ENCODE measurements around the gene SLC35E4.
"Not testable (repeated sequence)": the region's sequence is repeated elsewhere in the genome, so short reads cannot be mapped to it uniquely, and the experiment has no call there.

Gene SLC35E4

GRCh38 chr22:30654361-30654760, 18.8 kb downstream of the SLC35E4 start:
- DNase-seq = no peak

GRCh38 chr22:30655532-30655931, 20.0 kb downstream of the SLC35E4 start:
- no peak for DNase-seq

- no peak for DNase-seq
Observed at GRCh38 chr22:30662040-30662439, 26.5 kb downstream of the SLC35E4 start.

GRCh38 chr22:30664798-30665197, 29.2 kb downstream of the SLC35E4 start:
- DNase-seq = no peak

- no peak for DNase-seq
Observed at GRCh38 chr22:30665266-30665665, 29.7 kb downstream of the SLC35E4 start.

- DNase-seq = no peak
Observed at GRCh38 chr22:30665786-30666185, 30.2 kb downstream of the SLC35E4 start.

- DNase-seq = peak; percentile 11
Observed at GRCh38 chr22:30667107-30667493, 31.5 kb downstream of the SLC35E4 start.

- peak; percentile 87 for DNase-seq
Observed at GRCh38 chr22:30667494-30668385, 32.2 kb downstream of the SLC35E4 start, which contains the start of gene DUSP18. DUSP18 (minus strand) TSS chr22:30667875; CDS start chr22:30664003, 3,872 bp downstream.

- no peak for DNase-seq
Observed at GRCh38 chr22:30668386-30668710, 32.8 kb downstream of the SLC35E4 start.

GRCh38 chr22:30671071-30671470, 35.5 kb downstream of the SLC35E4 start:
- DNase-seq = no peak

GRCh38 chr22:30673136-30673535, 37.6 kb downstream of the SLC35E4 start:
- DNase-seq = no peak

GRCh38 chr22:30674482-30674881, 38.9 kb downstream of the SLC35E4 start:
- no peak for DNase-seq

- DNase-seq = no peak
Observed at GRCh38 chr22:30675436-30675835, 39.9 kb downstream of the SLC35E4 start.

GRCh38 chr22:30676565-30676964, 41.0 kb downstream of the SLC35E4 start:
- not testable (repeated sequence) for DNase-seq

GRCh38 chr22:30679895-30680690, 44.5 kb downstream of the SLC35E4 start:
- DNase-seq = not testable (repeated sequence)

GRCh38 chr22:30680991-30681770, 45.6 kb downstream of the SLC35E4 start:
- peak; percentile 48 for DNase-seq

- no peak for DNase-seq
Observed at GRCh38 chr22:30681831-30682230, 46.2 kb downstream of the SLC35E4 start.

GRCh38 chr22:30685178-30685577, 49.6 kb downstream of the SLC35E4 start:
- DNase-seq = no peak

GRCh38 chr22:30687358-30687757, 51.8 kb downstream of the SLC35E4 start:
- DNase-seq = no peak

- DNase-seq = no peak
Observed at GRCh38 chr22:30689622-30690021, 54.0 kb downstream of the SLC35E4 start.

- no peak for DNase-seq
Observed at GRCh38 chr22:30691204-30691603, 55.6 kb downstream of the SLC35E4 start.

- peak; percentile 47 for DNase-seq
Observed at GRCh38 chr22:30694171-30694639, 58.6 kb downstream of the SLC35E4 start.
